GM23248 (cell line): ENCODE results near the gene GARIN1A. TPM values are rescaled to one million over a fixed set of nuclear protein-coding genes. Genes with fewer than 3 reads are reported as not detected.
"Not testable (repeated sequence)": the region's sequence is repeated elsewhere in the genome, so short reads cannot be mapped to it uniquely, and the experiment has no call there.

Source experiments
- DNase-seq: peaks from one replicate; pipeline ENCODE4 v3.0.0-alpha.2; 2015
- H2AFZ ChIP-seq: fragments of 200-600 bp; sonication (generic); 2 replicates; pipeline ENCODE4 v1.6.1; 2016; ENCODE audit warnings: antibody characterized with exemption
- H3F3A ChIP-seq: fragments of 200-600 bp; sonication (generic); 2 replicates; pipeline ENCODE4 v1.6.1; 2016; ENCODE audit warnings: mild to moderate bottlenecking, antibody characterized with exemption, mixed run types; ENCODE audit not compliant: insufficient read depth
- H3K27ac ChIP-seq: fragments of 200-600 bp; sonication (generic); 2 replicates; pipeline ENCODE4 v1.5.1; 2016; ENCODE audit warnings: mild to moderate bottlenecking
- H3K27me3 ChIP-seq: fragments of 200-600 bp; sonication (generic); replicated peaks from 2 replicates; pipeline ENCODE4 v1.6.1; 2016; ENCODE audit warnings: mild to moderate bottlenecking; ENCODE audit not compliant: insufficient read depth
- H3K36me3 ChIP-seq: fragments of 200-600 bp; sonication (generic); 2 replicates; pipeline ENCODE4 v1.6.1; 2016; ENCODE audit warnings: low read depth, mild to moderate bottlenecking
- H3K4me1 ChIP-seq: fragments of 200-600 bp; sonication (generic); 2 replicates; pipeline ENCODE4 v1.6.1; 2016; ENCODE audit warnings: mild to moderate bottlenecking; ENCODE audit not compliant: insufficient read depth
- H3K4me2 ChIP-seq: fragments of 200-600 bp; sonication (generic); one replicate; pipeline ENCODE4 v1.6.1; 2016; ENCODE audit warnings: mild to moderate bottlenecking; ENCODE audit not compliant: unreplicated experiment
- H3K4me3 ChIP-seq: fragments of 200-600 bp; sonication (generic); 2 replicates; pipeline ENCODE4 v1.5.1; 2016; ENCODE audit warnings: mild to moderate bottlenecking
- H3K79me2 ChIP-seq: fragments of 200-600 bp; sonication (generic); 2 replicates; pipeline ENCODE4 v1.6.1; 2016; ENCODE audit warnings: mild to moderate bottlenecking; ENCODE audit not compliant: insufficient read depth
- H3K9ac ChIP-seq: fragments of 200-600 bp; sonication (generic); 2 replicates; pipeline ENCODE4 v1.6.1; 2016; ENCODE audit warnings: mild to moderate bottlenecking
- H3K9me2 ChIP-seq: fragments of 200-600 bp; sonication (generic); 2 replicates; pipeline ENCODE4 v1.6.1; 2016; ENCODE audit warnings: mixed run types, mild to moderate bottlenecking, moderate library complexity; ENCODE audit not compliant: insufficient read depth
- H3K9me3 ChIP-seq: fragments of 200-600 bp; sonication (generic); one replicate; pipeline ENCODE4 v1.6.1; 2017; ENCODE audit warnings: low read depth
- H4K20me1 ChIP-seq: fragments of 200-600 bp; sonication (generic); 2 replicates; pipeline ENCODE4 v1.6.0; 2016; ENCODE audit not compliant: insufficient read depth
- EZH2 ChIP-seq: fragments of 200-600 bp; sonication (generic); IDR thresholded peaks from 2 replicates; pipeline ENCODE4 v1.6.1; 2018; ENCODE audit warnings: antibody characterized with exemption, mild to moderate bottlenecking; ENCODE audit not compliant: insufficient read depth, poor library complexity, severe bottlenecking
- EZH2phosphoT487 ChIP-seq: fragments of 200-600 bp; sonication (generic); IDR thresholded peaks from 2 replicates; pipeline ENCODE4 v1.6.1; 2018; ENCODE audit warnings: antibody characterized with exemption, moderate library complexity, mild to moderate bottlenecking, low read depth; ENCODE audit not compliant: insufficient read depth
- WGBS, 2 experiments: methylation state at CpG; one replicate each; pipeline ENCODE4 v1.1.6; 2015 to 2017; ENCODE audit warnings: low lambda C conversion rate in 2 of 2, low coverage in 1 of 2; ENCODE audit errors: missing lambda C conversion rate in 2 of 2; 5-methylcytosine and 5-hydroxymethylcytosine counted together
- in situ Hi-C: fragments of 300-500 bp; cut with MboI; formaldehyde crosslinking; loops from 2 replicates; pipeline ENCODE4 v1.15.0; 2020
- polyA plus RNA-seq: library from polyadenylated mRNA; unstranded; fragments of >200 nt; fragmentation: Nextera tagmentation; extraction: Ambion mirVana; gene quantifications from 2 replicates; pipeline ENCODE4 v1.2.1, GENCODE V29; 2016
- total RNA-seq: library from RNA; depleted of rRNA; stranded (reverse); fragments of >200 nt; shearing (Covaris generic); gene quantifications from 2 replicates; pipeline ENCODE4 v1.2.3, GENCODE V29; 2014; rRNA removed

The GARIN1A gene
- 0.43 and 0.89 TPM in 2 replicates for total RNA-seq
- polyA plus RNA-seq, result 0.28 and 0.42 TPM in 2 replicates

- no peak within 1 kb of the TSS for H3K4me2 ChIP-seq
- H3K27ac ChIP-seq, result no peak within 1 kb of the TSS
- no peaks in the 10 kb centered on the region for H3K27me3 ChIP-seq
- no peaks in the 10 kb centered on the region for H3F3A ChIP-seq
- in situ Hi-C loops, result no loop called here
- 61 to 70% methylated on average over 4 of the region's 4 CpGs for WGBS, 2 experiments
- H3K9me3 ChIP-seq, result no peaks in the 10 kb centered on the region
- H3K9ac ChIP-seq, result no peak within 1 kb of the TSS
- no peaks in the 10 kb centered on the region for H3K9me2 ChIP-seq
- H2AFZ ChIP-seq, result no peak within 1 kb of the TSS; the same call in 1 of the 2 replicates
- TF ChIP-seq EZH2 (no peak), EZH2phosphoT487 (no peak)
- no peak within 1 kb of the TSS for H3K4me3 ChIP-seq
- no peaks in the 10 kb centered on the region for H3K79me2 ChIP-seq
- H3K36me3 ChIP-seq, result peaks cover 7% of the 10 kb centered on the region; the same call in 1 of the 2 replicates
- H3K4me1 ChIP-seq, result no peaks in the 10 kb centered on the region
- H4K20me1 ChIP-seq, result no peaks in the 10 kb centered on the region
- DNase-seq, result no peak
Observed at GRCh38 chr7:128671992-128672391, at the start of gene GARIN1A. TSS of gene GARIN1A (plus strand) at chr7:128672292. CDS start at chr7:128672398, 106 bp downstream.

- H3K4me3 ChIP-seq, H3K9me2 ChIP-seq, H3K9ac ChIP-seq, H3K9me3 ChIP-seq, H3K27me3 ChIP-seq, H4K20me1 ChIP-seq, H2AFZ ChIP-seq, H3K79me2 ChIP-seq, H3K4me1 ChIP-seq, in situ Hi-C loops, H3K4me2 ChIP-seq: not testable (repeated sequence)
- peak; percentile 51 for DNase-seq
- Histone ChIP-seq H3K27ac (peak overlapping the region; percentile 66), H3K36me3 (peaks cover 34% of the 10 kb centered on the region), H3F3A (peaks cover 12% of the 10 kb centered on the region)
- 21 to 46% methylated on average over 2 of the region's 2 CpGs for WGBS, 2 experiments
Observed at GRCh38 chr7:128627124-128627523, 45.0 kb upstream of the GARIN1A start.

DNA sequence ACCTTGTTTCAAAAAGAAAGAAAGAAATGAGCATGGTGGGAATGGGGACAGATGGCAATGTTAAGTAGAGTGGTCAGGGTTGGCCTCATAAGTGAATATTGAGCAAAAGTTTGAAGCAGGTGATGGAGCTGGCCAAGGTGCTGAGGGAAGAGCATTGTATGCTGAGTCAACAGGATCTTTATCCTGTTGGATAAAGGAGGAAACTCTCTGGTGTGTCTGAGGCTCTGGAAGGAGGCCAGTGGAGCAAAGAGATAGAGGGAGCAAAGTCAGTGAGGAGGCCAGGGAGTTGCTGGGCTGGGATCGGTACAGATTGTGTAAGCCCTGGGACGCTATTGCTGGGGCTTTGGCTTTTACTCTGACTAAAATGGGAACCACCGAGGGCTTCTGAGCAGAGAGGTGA lies 38.2 kb upstream of the GARIN1A start:
- H3K27me3 ChIP-seq, H3K9me2 ChIP-seq, H3F3A ChIP-seq, H3K9me3 ChIP-seq, H2AFZ ChIP-seq, H3K27ac ChIP-seq, DNase-seq, H3K79me2 ChIP-seq, H3K4me1 ChIP-seq, H3K9ac ChIP-seq, H3K4me2 ChIP-seq, H3K4me3 ChIP-seq, in situ Hi-C loops, H4K20me1 ChIP-seq: not testable (repeated sequence)
- peaks cover 11% of the 10 kb centered on the region; the same call in 1 of the 2 replicates for H3K36me3 ChIP-seq
- WGBS, 2 experiments, result 87 to 90% methylated on average over 2 to 3 of the region's 3 CpGs

- H3K4me3 ChIP-seq, H3K4me1 ChIP-seq, H3K79me2 ChIP-seq, H2AFZ ChIP-seq, H3K27ac ChIP-seq, H3K9me3 ChIP-seq, DNase-seq, H3F3A ChIP-seq, H4K20me1 ChIP-seq, H3K9me2 ChIP-seq, H3K9ac ChIP-seq, H3K36me3 ChIP-seq, H3K27me3 ChIP-seq, H3K4me2 ChIP-seq, in situ Hi-C loops: not testable (repeated sequence)
- WGBS, 2 experiments, result 88 to 93% methylated on average over 3 to 5 of the region's 5 CpGs
Observed at GRCh38 chr7:128645206-128645605, 26.9 kb upstream of the GARIN1A start.

DNA sequence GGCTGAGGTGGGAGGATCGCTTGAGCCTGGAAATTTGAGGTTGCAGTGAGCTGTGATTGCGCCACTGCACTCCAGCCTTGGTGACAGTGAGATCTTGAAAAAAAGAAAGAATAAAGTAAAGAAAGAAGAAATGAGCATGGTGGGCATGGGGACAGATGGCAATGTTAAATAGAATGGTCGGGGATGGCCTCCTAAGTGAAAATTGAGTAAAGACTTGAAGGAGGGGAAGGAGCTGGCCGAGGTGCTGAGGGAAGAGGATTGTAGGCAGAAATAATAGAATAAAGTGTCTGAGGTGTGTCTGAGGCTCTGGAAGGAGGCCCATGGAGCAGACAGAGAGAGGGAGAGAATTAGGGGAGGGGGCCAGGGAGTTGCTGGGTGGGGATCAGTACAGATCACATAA lies 26.2 kb upstream of the GARIN1A start:
- 88 to 95% methylated on average over 4 of the region's 4 CpGs for WGBS, 2 experiments
- in situ Hi-C loops, H3K36me3 ChIP-seq, H3K4me3 ChIP-seq, DNase-seq, H3K9me3 ChIP-seq, H3K9me2 ChIP-seq, H3F3A ChIP-seq, H2AFZ ChIP-seq, H3K27me3 ChIP-seq, H3K9ac ChIP-seq, H4K20me1 ChIP-seq, H3K4me2 ChIP-seq, H3K79me2 ChIP-seq, H3K4me1 ChIP-seq, H3K27ac ChIP-seq: not testable (repeated sequence)

DNA sequence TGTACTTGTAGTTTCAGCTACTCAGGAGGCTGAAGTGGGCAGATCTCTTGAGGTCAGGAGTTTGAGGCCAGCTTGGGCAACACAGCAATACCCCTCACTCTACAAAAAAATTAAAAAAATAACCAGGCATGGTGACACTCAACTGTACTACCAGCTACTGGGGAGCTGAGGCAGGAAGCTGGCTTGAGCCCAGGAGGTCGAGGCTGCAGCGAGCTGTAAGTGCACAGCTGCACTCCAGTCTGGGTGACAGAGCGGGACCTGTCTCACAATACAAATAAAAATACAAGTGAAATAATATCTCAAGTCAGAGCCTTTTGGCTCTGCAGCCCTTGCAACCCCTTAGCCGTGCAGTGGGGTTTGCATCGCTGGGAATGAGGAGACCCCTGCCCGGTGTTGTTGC lies 25.2 kb upstream of the GARIN1A start:
- H4K20me1 ChIP-seq, H3K27ac ChIP-seq, H3K27me3 ChIP-seq, DNase-seq, H2AFZ ChIP-seq, in situ Hi-C loops, H3K9me2 ChIP-seq, H3K4me2 ChIP-seq, H3K36me3 ChIP-seq, H3K79me2 ChIP-seq, H3K4me1 ChIP-seq, H3F3A ChIP-seq, H3K4me3 ChIP-seq, H3K9ac ChIP-seq, H3K9me3 ChIP-seq: not testable (repeated sequence)
- 87 to 91% methylated on average over 6 of the region's 6 CpGs for WGBS, 2 experiments

DNA sequence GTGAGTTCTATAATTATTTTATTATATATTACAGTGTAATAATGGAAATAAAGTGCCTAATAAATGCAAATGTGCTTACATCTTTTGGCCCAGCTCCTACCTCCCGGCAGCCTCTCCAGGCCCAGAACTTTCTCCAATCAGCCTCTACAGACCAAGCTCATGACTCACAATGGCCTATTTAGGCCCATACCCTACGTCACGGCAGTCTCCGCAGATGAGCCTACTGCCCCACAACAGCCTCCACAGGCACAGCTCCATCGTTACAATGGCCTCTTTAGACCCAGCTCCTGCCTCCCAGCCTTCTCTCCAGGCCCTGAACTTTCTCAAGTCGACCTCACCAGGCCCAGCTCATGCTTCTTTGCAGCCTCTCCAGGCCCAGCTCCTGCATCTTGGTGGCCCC lies 21.0 kb upstream of the GARIN1A start:
- H3K27me3 ChIP-seq, H3K36me3 ChIP-seq, H3K4me1 ChIP-seq, H2AFZ ChIP-seq, H3K9me2 ChIP-seq, in situ Hi-C loops, H3K79me2 ChIP-seq, H3K4me3 ChIP-seq, H3F3A ChIP-seq, H4K20me1 ChIP-seq, H3K9ac ChIP-seq, H3K9me3 ChIP-seq, DNase-seq, H3K4me2 ChIP-seq: not testable (repeated sequence)
- 60 to 75% methylated on average over 1 to 6 of the region's 6 CpGs for WGBS, 2 experiments
- peak overlapping the region; percentile 53 for H3K27ac ChIP-seq
